Mucosa of gallbladder (tissue), 1 donor: ENCODE data around the gene FHIT. TPM values are rescaled to one million over a fixed set of nuclear protein-coding genes. Genes with fewer than 3 reads are reported as not detected.
"Not testable (repeated sequence)": the region's sequence is repeated elsewhere in the genome, so short reads cannot be mapped to it uniquely, and the experiment has no call there.

Experiments
- DNase-seq: peaks from one replicate; pipeline ENCODE4 v3.0.0-alpha.2; 2020; ENCODE audit warnings: low spot score
- total RNA-seq: library from RNA; stranded (reverse); gene quantifications from one replicate; pipeline ENCODE4 v1.2.1, GENCODE V29; 2021
- donor health status: DM: no; HTN: no; CAD: no.

The FHIT gene
- total RNA-seq, 1 donor from 2014 or later: 38.6 TPM

DNA sequence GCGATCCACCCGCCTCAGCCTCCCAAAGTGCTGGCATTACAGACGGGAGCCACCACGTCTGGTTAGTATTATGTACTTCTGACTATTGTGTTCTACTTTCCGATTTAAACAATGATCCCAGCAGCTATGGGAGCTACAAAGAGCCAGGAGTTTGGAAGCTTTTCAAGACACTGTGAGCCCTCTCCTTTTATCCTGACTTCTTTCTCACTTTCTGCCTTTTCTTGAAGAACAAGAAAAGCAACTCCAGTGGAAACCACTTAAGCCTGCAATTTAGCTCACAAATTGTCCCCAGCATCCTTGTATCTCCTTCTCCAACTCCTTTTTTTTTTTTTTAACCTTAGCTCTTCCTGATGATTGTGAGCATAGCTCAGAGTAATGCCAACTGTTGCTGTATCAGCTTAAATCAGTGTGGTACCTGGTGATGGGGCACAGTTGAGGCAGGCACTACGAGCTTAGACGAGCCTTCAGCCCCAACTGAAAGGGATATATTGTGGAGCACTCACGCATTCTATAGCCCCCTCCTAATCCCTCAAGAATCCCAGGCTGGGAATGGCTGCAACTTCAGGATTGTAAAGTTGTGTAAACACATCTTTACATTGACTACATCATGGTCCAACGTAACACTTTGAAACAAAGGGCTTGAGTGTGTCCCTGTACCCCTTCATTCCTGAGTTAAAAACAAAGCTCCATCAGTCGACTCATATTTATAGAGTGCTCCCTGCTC lies 677.0 kb downstream of the FHIT start:
- DNase-seq: no peak

DNA sequence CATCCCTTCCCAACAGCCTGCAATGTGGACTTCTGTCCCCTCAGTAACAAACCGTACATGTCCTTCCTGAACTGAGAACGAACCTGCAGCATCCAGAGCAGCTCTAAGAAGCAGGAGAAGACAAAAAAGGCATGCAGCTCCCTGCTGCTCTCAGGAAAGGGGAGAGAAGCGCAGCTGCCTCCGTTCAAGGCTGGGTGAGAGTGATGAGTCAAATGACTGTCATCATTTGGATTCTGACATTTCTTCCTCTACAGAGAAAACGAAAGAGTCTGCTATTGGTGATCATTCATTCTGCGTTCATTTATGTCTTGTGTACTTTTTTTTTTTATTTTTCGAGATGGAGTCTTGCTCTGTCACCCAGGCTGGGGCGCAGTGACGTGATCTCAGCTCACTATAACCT lies 677.8 kb downstream of the FHIT start:
- no peak for DNase-seq

DNA sequence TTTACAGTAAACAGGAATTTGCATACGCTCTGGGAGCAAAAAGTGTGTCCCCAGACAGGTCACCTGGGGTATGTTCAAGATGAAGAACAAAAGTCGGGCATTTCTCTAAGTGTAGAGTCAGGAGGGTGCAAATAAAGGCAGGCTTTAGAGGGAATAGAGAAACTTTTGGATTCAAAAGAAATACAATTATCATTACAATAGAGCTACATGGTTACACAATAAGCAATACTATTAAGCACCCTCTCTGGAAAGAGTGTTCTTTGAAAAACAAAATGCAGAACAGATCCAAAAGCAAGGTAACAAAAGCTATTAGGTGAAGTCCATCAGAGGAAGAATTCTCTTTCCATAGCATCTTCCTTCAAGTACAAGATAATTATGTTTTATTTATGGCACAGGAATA lies 679.7 kb downstream of the FHIT start:
- DNase-seq: no peak

DNA sequence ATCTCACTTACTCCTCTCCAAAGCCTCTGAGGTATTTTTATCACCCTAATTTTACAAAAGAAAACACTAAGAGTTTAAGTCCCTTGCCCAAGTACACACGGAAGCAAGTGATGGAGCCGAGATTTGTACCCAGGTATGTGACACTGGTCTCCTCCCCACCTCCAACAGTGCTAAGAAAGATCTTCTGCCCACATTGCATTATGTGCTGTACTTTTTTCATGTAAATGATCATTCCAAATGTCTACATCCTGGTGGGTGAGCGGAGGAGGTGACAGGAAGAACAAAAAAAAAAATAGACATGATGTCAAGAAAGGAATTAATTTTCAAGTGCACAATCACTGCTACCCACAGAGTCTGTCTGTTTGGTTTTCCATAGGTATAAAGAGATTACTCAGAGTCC lies 694.1 kb downstream of the FHIT start:
- DNase-seq: no peak

DNA sequence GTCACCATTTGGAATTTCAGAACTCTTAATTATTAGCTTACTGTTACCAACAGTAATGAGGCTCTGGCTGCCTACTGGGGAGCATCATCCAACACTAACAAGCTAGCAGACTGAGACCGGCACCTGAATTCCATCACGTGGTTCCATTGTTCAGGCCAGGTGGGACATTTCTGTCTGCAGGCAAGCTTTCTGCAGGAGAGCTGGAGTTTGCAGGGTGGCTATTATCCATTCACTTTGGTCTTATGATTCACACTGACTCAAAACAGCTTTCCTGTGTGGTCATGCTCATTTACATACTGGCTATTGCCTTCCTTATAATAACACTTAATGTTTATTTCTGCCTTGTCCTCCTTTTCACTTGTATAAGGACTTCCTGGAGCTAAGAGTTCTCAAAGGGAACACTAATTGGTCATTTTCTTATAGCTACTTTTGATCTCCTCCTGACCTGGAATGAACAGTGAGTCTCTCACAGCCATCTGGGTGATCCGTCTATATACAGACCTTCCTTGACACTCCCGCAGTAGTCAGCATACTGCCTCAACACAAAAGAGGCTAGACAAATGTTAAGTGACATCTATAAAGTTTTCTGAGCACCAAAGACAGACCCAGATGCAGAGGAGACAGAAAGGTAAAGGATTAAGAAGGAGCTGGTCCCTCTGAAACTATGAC lies 695.4 kb downstream of the FHIT start:
- no peak for DNase-seq

DNA sequence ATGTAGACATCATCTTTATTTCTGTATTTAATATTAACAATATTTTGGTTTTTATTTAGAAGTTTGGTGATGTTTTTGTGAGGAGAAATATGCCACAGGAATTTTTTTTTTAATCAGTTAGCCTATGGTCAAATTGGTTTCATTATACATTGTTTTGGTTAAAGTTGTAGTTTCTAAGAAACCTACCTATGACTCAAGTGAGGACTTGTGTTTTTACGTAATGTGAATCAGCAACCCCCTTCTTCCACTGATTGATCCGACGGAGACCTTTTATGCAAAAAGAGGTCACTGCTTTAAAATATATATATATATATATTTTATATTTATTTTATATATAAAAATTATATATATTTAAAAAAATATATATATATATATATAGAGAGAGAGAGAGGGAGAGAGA lies 698.1 kb downstream of the FHIT start:
- no peak for DNase-seq

DNA sequence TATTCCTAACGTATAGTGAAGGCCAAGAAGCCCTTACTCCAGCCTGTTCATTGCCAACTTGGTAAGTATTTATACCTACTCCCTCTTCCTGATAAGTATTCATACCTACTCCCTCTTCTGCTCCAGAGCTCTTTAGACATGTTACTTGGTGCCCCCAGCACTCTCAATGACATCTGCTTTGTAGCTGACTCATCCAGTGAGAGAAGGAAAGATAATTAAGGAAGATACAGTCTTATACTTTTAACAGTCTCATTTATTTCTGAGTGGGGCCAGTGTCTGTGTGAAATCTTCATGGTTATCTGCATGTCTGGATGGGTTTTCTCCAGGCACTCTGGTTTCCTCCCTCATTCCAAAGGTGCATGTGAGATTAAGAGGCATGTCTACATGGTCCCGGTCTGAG lies 698.7 kb downstream of the FHIT start:
- no peak for DNase-seq

DNA sequence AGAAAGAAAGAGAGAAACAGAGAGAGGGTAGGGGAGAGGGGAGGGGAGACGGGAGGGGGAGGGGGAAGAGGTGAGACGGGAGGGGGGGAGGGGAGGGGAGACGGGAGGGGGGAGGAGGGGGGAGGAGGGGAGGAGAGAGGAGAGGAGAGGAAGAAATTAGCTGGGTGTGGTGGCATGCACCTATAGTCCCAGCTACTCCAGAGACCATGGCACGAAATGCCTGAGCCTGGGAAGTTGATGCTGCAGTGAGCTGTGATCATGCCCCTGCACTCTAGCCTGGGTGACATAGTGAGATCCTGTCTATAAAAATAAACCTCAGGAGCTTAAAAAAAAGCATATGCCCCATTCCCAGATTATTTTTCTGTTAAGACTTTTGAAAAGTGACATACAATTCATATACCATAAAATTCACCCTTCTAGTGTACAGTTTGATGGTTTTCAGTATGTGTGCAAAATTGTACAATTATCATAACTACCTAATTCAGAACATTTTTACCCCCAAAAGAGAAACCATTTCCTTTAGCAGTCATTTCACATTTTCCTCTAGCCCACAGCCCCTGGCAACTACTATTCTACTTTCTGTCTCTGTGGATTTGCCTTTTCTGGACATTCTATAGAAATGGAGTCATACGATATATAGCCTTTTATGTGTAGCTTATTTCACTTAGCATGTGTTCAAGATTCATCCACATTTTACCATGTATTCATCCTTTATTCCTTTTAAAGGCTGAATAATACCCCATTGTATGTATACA lies 699.6 kb downstream of the FHIT start:
- DNase-seq: no peak

DNA sequence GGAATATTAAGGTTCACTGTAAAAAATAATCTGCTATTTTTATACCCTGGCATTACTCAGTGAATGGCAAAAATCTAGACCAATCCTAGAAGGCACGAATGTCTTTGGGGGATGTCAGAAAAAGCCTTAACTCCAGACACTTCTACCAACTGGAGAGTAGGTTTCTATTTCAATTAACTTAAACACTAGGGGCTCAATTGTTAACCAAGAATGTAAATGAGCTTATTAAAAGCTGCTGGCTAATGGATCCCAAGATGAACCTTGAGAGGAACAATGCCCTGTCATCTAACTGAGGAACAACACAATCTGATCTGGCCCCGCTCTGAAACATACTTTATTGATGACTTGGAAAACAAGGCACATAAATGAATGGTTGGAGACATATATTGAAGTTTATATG lies 701.4 kb downstream of the FHIT start:
- DNase-seq: no peak

DNA sequence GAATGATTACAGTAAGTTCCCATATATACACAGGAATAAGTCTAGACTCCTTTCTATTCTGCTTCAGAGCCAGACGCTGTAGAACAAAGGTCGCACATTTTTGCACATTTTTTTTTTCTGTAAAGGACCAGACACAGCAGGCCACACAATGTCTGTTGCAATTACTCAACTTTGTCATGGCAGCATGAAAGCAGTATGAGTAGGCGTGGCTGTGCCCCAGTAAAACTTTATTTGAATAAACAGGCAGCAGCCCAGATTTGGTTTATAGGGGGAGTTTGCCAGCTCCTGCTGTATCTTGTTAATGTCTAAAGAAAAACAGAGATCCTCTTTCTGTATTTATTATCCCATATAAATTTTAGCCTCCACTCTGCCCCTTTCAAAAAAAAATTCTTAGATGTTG lies 708.3 kb downstream of the FHIT start:
- no peak for DNase-seq

DNA sequence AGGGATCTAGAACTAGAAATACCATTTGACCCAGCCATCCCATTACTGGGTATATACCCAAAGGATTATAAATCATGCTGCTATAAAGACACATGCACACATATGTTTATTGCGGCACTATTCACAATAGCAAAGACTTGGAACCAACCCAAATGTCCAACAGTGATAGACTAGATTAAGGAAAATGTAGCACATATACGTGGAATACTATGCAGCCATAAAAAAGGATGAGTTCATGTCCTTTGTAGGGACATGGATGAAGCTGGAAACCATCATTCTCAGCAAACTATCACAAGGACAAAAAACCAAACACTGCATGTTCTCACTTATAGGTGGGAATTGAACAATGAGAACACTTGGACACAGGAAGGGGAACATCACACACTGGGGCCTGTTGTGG lies 711.9 kb downstream of the FHIT start:
- DNase-seq: not testable (repeated sequence)

DNA sequence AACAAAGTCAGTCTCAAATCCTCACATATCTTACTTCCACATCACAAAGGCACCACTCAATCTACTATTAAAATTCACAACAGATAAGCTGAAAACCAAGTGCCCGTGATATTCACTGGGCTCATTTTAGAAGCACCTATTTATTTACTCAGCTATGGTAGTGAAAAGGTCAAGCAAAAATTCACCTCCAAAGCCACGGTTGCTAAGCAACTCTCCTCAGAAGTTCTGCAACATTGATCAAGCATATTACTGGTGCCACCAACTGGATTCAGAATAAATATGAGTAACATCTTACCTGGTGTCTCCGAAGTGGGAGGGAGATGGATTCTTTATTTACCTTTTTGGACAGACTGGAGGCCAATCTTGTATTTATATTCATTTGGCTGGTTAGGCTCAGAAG lies 714.8 kb downstream of the FHIT start:
- DNase-seq: no peak

DNA sequence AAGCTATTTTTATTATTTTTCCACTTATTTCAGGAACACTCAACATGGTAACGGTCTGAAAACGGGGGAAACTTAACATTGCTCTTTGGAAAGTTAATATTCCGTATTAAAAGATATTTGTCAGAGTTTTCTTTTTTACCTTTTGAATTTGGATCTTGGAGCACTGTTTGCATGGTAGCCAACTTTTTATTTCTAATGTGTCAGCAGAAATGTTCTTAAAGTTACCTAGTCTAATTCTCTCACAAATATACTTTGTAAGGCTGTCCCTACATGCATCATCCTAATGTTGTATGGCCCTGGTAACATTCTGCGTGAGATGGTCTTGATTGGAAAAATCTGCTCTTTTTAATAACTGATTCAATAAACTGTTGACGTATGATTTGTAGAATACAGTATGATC lies 719.5 kb downstream of the FHIT start:
- DNase-seq: no peak

DNA sequence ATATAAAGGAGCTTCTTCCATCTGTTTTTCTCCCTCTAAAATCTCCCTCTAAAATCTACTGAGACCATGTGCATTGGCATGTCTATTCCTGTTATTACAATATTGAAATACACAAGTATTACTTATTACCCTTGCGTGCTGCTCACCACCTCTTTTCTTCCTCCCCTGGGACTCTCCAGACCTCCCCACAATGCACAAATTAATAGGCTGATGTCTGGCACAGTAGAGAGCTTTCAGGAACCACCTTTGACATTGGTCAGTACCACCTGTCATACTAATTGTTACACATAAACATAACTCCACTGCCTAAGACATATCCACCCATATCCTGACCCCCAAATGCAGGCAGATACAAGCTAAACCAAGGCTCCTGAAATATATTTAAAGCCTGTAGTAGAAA lies 722.6 kb downstream of the FHIT start:
- no peak for DNase-seq

DNA sequence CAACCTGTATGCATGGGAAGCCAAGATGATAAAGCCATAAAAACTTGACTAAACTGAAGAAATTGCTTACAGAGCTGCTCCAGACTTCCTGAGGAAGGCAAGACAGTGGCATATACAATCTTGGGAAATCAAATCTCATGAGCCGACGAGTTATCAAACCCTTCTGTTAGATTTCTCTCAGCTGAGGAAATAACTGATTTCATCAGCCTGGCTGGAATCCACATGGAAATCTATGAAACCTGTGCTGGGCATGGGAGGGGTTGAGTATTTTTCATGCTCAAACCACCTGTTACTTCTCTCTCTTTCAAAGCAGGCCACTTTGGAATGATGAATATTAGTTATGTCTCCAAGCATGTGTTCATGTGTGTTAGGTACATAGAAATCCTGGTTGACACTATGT lies 727.7 kb downstream of the FHIT start:
- DNase-seq: no peak

DNA sequence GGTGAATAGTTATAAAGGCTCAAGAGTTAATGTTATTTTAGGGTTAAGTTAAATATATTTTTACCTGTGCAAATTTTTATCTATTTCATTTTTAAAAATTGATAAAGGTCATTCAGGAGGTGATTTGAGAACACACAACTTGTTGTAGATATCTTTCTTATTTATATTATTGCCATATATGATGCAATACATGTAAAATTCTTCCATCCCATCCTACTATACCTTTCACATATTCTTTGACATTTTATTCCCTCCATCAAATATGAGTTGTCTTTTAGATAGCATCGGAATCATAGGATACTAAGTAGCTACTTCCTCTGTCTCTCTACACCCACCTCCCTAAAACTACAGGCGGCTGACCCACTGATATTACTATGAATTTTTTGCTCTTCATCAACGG lies 734.1 kb downstream of the FHIT start:
- no peak for DNase-seq

DNA sequence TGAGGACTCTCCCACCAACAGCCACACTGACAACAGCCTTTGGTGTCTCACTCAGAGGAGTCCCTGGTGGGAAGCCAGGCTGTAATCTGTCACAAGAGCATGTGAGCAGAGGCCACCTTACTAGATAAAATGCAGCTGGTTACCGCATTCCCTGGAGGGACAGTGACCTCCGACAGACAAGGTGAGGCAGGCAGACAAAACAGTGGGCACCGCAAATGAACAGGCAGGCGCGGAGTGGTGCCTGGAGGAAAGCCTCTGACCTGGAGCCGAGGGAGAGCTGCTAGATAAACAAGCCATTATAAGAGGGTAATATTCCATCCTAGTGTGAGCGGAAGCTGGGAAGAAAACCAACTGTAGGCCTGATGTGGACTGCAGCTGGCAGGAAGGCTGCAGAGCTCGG lies 736.4 kb downstream of the FHIT start:
- no peak for DNase-seq

DNA sequence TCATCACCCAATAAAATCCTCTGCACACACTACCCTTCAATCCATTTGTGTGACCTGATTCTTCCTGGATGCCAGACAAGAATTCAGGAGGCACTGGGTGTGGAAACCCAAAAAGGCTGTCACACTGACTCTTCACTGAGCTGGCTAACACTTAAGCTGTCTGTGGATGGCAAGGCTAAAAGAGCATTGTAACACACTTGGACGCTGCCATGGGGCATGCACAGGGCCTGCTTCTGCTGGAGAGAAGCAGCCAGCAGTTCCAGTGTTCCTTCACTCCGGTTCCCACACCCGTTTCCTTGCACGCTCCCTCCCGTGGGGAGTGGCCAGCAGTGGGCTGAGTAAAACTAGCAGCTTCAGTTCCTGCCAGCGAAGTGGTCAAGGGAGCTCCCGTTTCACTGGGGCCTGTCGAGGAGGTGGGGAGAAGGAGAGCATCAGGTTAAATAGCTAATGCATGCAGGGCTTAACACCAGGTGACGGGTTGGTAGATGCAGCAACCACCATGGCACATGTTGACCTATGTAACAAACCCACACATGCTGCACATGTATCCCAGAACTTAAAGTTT lies 737.1 kb downstream of the FHIT start:
- DNase-seq: no peak

DNA sequence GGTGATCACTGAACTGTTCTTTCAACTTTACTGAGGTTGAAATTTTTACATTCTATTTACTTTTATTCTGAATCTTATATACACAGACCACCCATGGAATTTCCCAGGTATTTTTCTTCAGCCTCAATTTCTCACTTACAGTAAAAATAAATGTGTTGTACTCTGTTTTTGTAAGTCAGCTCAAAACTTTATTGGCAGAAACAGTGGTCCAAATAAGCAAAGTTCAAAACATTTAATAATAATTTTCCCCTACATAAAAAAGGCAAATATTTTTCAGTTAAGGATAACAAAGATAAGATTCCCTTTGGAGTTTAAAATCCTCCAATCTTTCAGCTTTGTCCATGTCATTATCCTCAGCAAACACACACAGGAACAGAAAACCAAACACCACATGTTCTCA lies 738.0 kb downstream of the FHIT start:
- no peak for DNase-seq

DNA sequence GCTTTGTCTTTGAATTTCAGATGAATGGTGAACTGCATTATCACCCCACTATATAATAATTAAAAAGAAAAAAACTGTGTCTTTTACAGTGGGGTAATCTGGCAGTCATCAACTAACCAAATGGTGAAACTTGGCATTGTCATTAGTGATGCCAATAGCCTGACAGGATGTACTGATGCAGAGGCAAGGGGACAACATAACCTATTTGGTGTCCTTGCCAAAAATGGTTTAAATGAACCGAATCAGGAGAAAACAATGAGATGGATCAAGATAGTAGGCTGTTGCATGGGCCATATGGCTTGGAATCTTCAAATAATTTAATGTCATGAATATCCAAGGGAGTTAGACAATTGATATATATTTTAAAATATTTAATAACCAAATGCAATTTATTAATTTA lies 738.7 kb downstream of the FHIT start:
- DNase-seq: no peak

DNA sequence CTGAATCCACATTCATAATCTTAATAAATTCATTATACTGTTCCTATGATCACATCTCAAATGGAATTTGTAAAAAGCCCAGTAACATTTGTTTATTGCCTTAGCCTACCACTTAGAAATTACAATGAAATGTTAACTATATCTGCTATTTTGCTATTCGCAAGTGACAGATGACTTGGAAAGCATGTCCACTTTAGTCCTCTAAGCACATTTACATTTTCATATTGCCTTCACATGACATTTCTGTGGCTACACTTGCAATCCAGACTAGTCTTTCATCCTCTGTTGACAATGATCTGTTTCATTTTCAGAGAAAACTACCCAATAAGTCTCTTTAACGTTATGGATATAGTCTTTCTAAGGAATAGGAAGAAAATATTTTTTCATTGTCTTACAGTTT lies 741.8 kb downstream of the FHIT start:
- DNase-seq: no peak

DNA sequence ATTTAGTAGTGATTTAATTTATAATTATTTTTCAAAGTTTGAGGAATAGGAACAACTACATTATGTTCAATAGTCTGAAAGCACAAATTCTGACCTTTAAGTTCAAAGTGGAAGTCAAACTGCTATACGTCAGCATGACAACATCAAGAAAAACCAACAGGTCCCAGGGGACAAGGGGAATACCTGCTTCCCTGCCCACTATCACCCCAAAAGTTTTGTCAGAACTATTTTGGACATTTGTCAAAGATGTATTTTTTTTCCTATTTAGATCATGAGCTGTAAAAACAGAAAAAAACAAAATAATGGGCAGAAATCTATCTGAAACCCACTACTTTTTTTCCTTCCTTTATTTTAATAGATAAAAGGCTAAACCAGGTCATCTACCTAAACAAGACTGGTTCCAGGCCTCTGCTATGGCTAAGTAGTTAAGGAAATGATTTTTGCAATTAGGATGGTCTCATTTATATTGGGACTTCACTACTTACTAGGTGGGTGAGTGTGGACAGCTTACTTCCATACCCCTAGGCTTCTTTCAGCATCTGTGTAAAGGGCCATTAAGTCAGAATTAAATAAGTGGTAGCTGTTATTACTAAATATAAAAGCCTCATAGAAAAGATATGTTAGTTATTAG lies 746.3 kb downstream of the FHIT start:
- DNase-seq: no peak
